ENCODE data around the gene YBEY. TPM values are rescaled to one million over a fixed set of nuclear protein-coding genes. Genes with fewer than 3 reads are reported as not detected.

YBEY gene
- total and polyA plus RNA-seq, 2 of the 8 experiments (the other 6 are each of a cell fraction or from before 2014, with no cell fraction given), result 26.9 to 31.9 TPM

- H3K56ac ChIP-seq (replicated peaks; ENCODE audit: insufficient read length, low read depth, low read length), result no peak overlapping the region
- H3K23ac ChIP-seq (ENCODE audit: insufficient read length), result no peak overlapping the region
- DNase-seq (ENCODE audit: low read depth in 1 of 2, low spot score in 2 of 2) (no peak), FAIRE-seq (no peak)
- no peaks in the 10 kb centered on the region for H3K27me3 ChIP-seq (replicated peaks in 1 of 4; ENCODE audit: control insufficient read depth in 3 of 4, extremely low read depth in 1 of 4, insufficient read depth in 3 of 4, low read length in 3 of 4)
- POLR2A ChIA-PET (ENCODE audit: partially characterized antibody), result interaction anchor here (1.1 to 1.3 kb wide), 3 partner anchors 11 to 22 kb away, joined by 3 to 4 read pairs (median 3); no protein-coding TSS in a partner anchor
- no peak overlapping the region for H3K4me3 ChIP-seq (ENCODE audit: extremely low read depth in 1 of 4, insufficient read depth in 2 of 4, low read depth in 3 of 4, low read length in 4 of 4)
- H2AK5ac ChIP-seq (ENCODE audit: low read depth, low read length), result no peak overlapping the region
- no peak overlapping the region for H3K4me2 ChIP-seq (ENCODE audit: insufficient read depth in 1 of 2, low read depth in 2 of 2, low read length in 2 of 2)
- CTCF ChIA-PET (ENCODE audit: partially characterized antibody), result interaction anchor here (0.6 to 3.3 kb wide), 2 partner anchors 10 to 19 kb away, joined by 3 to 13 read pairs; no protein-coding TSS in a partner anchor
- H3K23me2 ChIP-seq (ENCODE audit: low read depth, low read length), result no peaks in the 10 kb centered on the region
- no peak overlapping the region for H3K9ac ChIP-seq (replicated peaks in 1 of 4; ENCODE audit: extremely low read depth in 1 of 4, low read depth in 3 of 4, low read length in 3 of 4)
- no peak overlapping the region for H3K27ac ChIP-seq (ENCODE audit: low read depth, low read length)
- 95% methylated on average over 6 of the region's 6 CpGs; no CpG with 5 or more reads in 1 of the 2 experiments for WGBS, 2 experiments (ENCODE audit: extremely low coverage in 1 of 2, insufficient coverage in 1 of 2, insufficient read length in 1 of 2, insufficient replicate concordance in 2 of 2, low coverage in 1 of 2, low lambda C conversion rate in 2 of 2, missing lambda C conversion rate in 1 of 2)
- H4K91ac ChIP-seq (replicated peaks; ENCODE audit: insufficient read length, low read length), result no peak overlapping the region
- H3K4ac ChIP-seq (replicated peaks; ENCODE audit: insufficient read length, low read depth, low read length), result no peak overlapping the region
- H4K20me1 ChIP-seq (replicated peaks in 1 of 2; ENCODE audit: control insufficient read depth in 1 of 2, insufficient read depth in 2 of 2, low read length in 2 of 2), result peaks cover 1 to 7% of the 10 kb centered on the region in 2 experiments
- H2BK15ac ChIP-seq (ENCODE audit: low read length), result no peak overlapping the region
- no peaks in the 10 kb centered on the region for H3K9me3 ChIP-seq (ENCODE audit: insufficient read depth in 2 of 2, low read depth in 1 of 2, low read length in 1 of 2)
- H4K5ac ChIP-seq (ENCODE audit: insufficient read length, low read depth, low read length), result no peak overlapping the region
- H3K14ac ChIP-seq (ENCODE audit: insufficient read length), result no peak overlapping the region
- H3K79me1 ChIP-seq (ENCODE audit: low read depth, low read length), result no peaks in the 10 kb centered on the region
- H3K79me2 ChIP-seq (ENCODE audit: control insufficient read depth in 1 of 2, insufficient read depth in 2 of 2, low read length in 2 of 2), result no peaks in the 10 kb centered on the region
- peaks cover 24 to 86% (median 64%) of the 10 kb centered on the region in 4 experiments for H3K36me3 ChIP-seq (ENCODE audit: control insufficient read depth in 2 of 4, insufficient read depth in 4 of 4, low read length in 3 of 4)
- no peak overlapping the region for H2BK20ac ChIP-seq (ENCODE audit: low read length)
- no peak overlapping the region for H2BK12ac ChIP-seq (ENCODE audit: low read depth, low read length)
- no peak overlapping the region for H2BK120ac ChIP-seq (replicated peaks; ENCODE audit: low read depth, low read length)
- no peak overlapping the region for H2AFZ ChIP-seq (ENCODE audit: low read length)
- no peak overlapping the region for H4K8ac ChIP-seq (ENCODE audit: extremely low read depth, insufficient read depth, low read length)
- no peak overlapping the region; the same call in 1 of the 2 replicates for H2BK5ac ChIP-seq (ENCODE audit: low read depth, low read length)
- H3K4me1 ChIP-seq (replicated peaks in 1 of 4; ENCODE audit: control insufficient read depth in 3 of 4, insufficient read depth in 4 of 4, low read length in 3 of 4), result no peaks in the 10 kb centered on the region
- TF ChIP-seq GABPA (IDR thresholded peaks at IDR 0.05; ENCODE audit: borderline replicate concordance, insufficient read depth, low read length) (no peak), E2F6 (IDR thresholded peaks at IDR 0.05) (no peak), FOSL1 (IDR thresholded peaks at IDR 0.05; ENCODE audit: insufficient read depth, low read depth, low read length) (no peak), CTCF (IDR thresholded peaks at IDR 0.05; ENCODE audit: control extremely low read depth in 1 of 3, insufficient read depth in 1 of 3, low read depth in 1 of 3, low read length in 3 of 3) (peak; percentile 15 to 26 (median 15); a peak in 3 of 4 replicates), ZNF274 (IDR thresholded peaks at IDR 0.05; ENCODE audit: borderline replicate concordance, extremely low read depth, low read length) (no peak)
- no peak overlapping the region for H3K18ac ChIP-seq (ENCODE audit: extremely low read depth, low read length)
Measured at GRCh38 chr21:46246345-46246744, 39.8 kb upstream of the YBEY start.

Data from H1 (cell line).